B cell (primary cell): ENCODE results near the gene LIPF. TPM values are rescaled to one million over a fixed set of nuclear protein-coding genes. Genes with fewer than 3 reads are reported as not detected.

Experiments
- ATAC-seq: fragments of 200-7000 bp; cut with Tn5 transposase; one replicate; pipeline ENCODE4 v1.10.0; 2021; ENCODE audit warnings: low read depth, mild to moderate bottlenecking, moderate number of reproducible peaks, moderate library complexity
- CTCF ChIA-PET: fragments of 350-600 bp; sonication (Branson Sonifier 250); formaldehyde crosslinking; loops from one replicate; lab custom pipeline; 2021; ENCODE audit warnings: antibody characterized with exemption, inconsistent platforms; lab: Charles Lee
- POLR2A ChIA-PET: fragments of 350-600 bp; sonication (Branson Sonifier 250); formaldehyde crosslinking; loops from one replicate; lab custom pipeline; 2021; ENCODE audit warnings: antibody characterized with exemption; lab: Charles Lee
- DNase-seq: peaks from one replicate; pipeline ENCODE4 v3.0.0; 2013
- H2AFZ ChIP-seq: 2 replicates; pipeline ENCODE4 v1.6.1; 2012; ENCODE audit warnings: mild to moderate bottlenecking, low read depth, low read length; ENCODE audit not compliant: insufficient read depth, poor library complexity, severe bottlenecking
- H3K27ac ChIP-seq, 2 donors: 1 replicate in 1 of 2; 2 replicates in 1 of 2; pipeline ENCODE4 v1.5.1; 2012 to 2013; ENCODE audit warnings: low read length in 2 of 2, mild to moderate bottlenecking in 2 of 2, moderate library complexity in 1 of 2
- H3K27me3 ChIP-seq, 4 experiments: fragments of 200-600 bp in 1 of 4; sonication (generic) in 1 of 4; replicated peaks in 1 of 4; 1 replicate in 2 of 4; 2 replicates in 2 of 4; pipeline versions ENCODE4 v1.6.1 to v1.7.0; 2013 to 2016; ENCODE audit warnings: low read length in 3 of 4, mild to moderate bottlenecking in 2 of 4, mixed read lengths in 1 of 4, moderate library complexity in 1 of 4; ENCODE audit not compliant: insufficient read depth in 4 of 4, control insufficient read depth in 3 of 4; ENCODE audit errors: control extremely low read depth in 1 of 4
- H3K36me3 ChIP-seq, 2 experiments: replicated peaks in 1 of 2; 1 replicate in 1 of 2; 2 replicates in 1 of 2; pipeline versions ENCODE4 v1.6.1 to v1.7.1; 2013; ENCODE audit warnings: low read length in 1 of 2; ENCODE audit not compliant: insufficient read depth in 2 of 2, control insufficient read depth in 1 of 2; ENCODE audit errors: control extremely low read depth in 1 of 2, extremely low read depth in 1 of 2
- H3K4me1 ChIP-seq, 2 donors: fragments of 200-600 bp in 1 of 2; sonication (generic) in 1 of 2; 1 replicate in 1 of 2; 2 replicates in 1 of 2; pipeline versions ENCODE4 v1.5.1 to v1.6.1; 2013 to 2017; ENCODE audit warnings: low read length in 2 of 2; ENCODE audit not compliant: control insufficient read depth in 2 of 2, insufficient read depth in 2 of 2
- H3K4me2 ChIP-seq: replicated peaks from 2 replicates; pipeline ENCODE3; 2012; ENCODE audit warnings: mild to moderate bottlenecking, low read depth, low read length; ENCODE audit not compliant: poor library complexity, severe bottlenecking
- H3K4me3 ChIP-seq, 5 experiments: fragments of 200-600 bp in 1 of 5; sonication (generic) in 1 of 5; 1 replicate in 3 of 5; 2 replicates in 2 of 5; pipeline versions ENCODE4 v1.5.1 to v1.7.0; 2011 to 2016; ENCODE audit warnings: low read length in 4 of 5, mild to moderate bottlenecking in 4 of 5, low read depth in 2 of 5, control low read depth in 1 of 5, moderate library complexity in 1 of 5; ENCODE audit not compliant: insufficient read depth in 1 of 5; ENCODE audit errors: control extremely low read depth in 1 of 5, extremely low read depth in 1 of 5
- H3K79me2 ChIP-seq: fragments of 200-600 bp; sonication (generic); one replicate; pipeline ENCODE4 v1.6.0; 2016; ENCODE audit warnings: low read length; ENCODE audit not compliant: control insufficient read depth, insufficient read depth
- H3K9ac ChIP-seq: fragments of 200-600 bp; sonication (generic); 2 replicates; pipeline ENCODE4 v1.6.1; 2017; ENCODE audit warnings: mild to moderate bottlenecking, low read length, moderate library complexity
- H3K9me3 ChIP-seq, 3 donors: one replicate each; pipeline versions ENCODE4 v1.6.1 to v1.7.1; 2013; ENCODE audit warnings: low read length in 2 of 3; ENCODE audit not compliant: control insufficient read depth in 2 of 3, insufficient read depth in 1 of 3; ENCODE audit errors: control extremely low read depth in 1 of 3
- H4K20me1 ChIP-seq: 2 replicates; pipeline ENCODE4 v1.6.0; 2012; ENCODE audit warnings: mild to moderate bottlenecking, low read length; ENCODE audit not compliant: insufficient read depth, control insufficient read depth, poor library complexity, severe bottlenecking
- H3K27ac Mint-ChIP-seq: one replicate; pipeline ENCODE4 v1.8.0; 2021; ENCODE audit warnings: mixed read lengths
- H3K27me3 Mint-ChIP-seq: one replicate; pipeline ENCODE4 v1.8.0; 2021; ENCODE audit warnings: mixed read lengths
- H3K4me1 Mint-ChIP-seq: one replicate; pipeline ENCODE4 v1.8.0; 2021; ENCODE audit warnings: mixed read lengths
- H3K4me3 Mint-ChIP-seq: one replicate; pipeline ENCODE4 v1.8.0; 2021; ENCODE audit warnings: mixed read lengths
- H3K9me3 Mint-ChIP-seq: one replicate; pipeline ENCODE4 v1.8.0; 2022; ENCODE audit warnings: mixed read lengths; ENCODE audit not compliant: insufficient read depth
- CTCF ChIP-seq: fragments of 200-600 bp; IDR thresholded peaks from one replicate; pipeline ENCODE4 v1.8.0; 2022; ENCODE audit warnings: antibody characterized with exemption, mild to moderate bottlenecking
- EZH2 ChIP-seq: IDR thresholded peaks from 2 replicates; pipeline ENCODE4 v1.6.1; 2012; ENCODE audit warnings: borderline replicate concordance, low read depth, mild to moderate bottlenecking, moderate library complexity, low read length; ENCODE audit not compliant: insufficient read depth, poor library complexity, severe bottlenecking
- WGBS: methylation state at CpG from one replicate; pipeline ENCODE4 v1.1.5; 2013; ENCODE audit warnings: missing lambda C conversion rate; ENCODE audit not compliant: insufficient coverage; 5-methylcytosine and 5-hydroxymethylcytosine counted together
- intact Hi-C: fragments of 100-400 bp; cut with micrococcal nuclease; formaldehyde crosslinking; loops from one replicate; pipeline ENCODE4 v1.10.0; 2022
- polyA plus RNA-seq: library from polyadenylated mRNA; depleted of rRNA; stranded (reverse); fragments of >200 nt; gene quantifications from 2 replicates; pipeline ENCODE4 v1.2.3, GENCODE V29; 2012
- total RNA-seq, 2 donors: library from RNA; stranded (reverse); fragments of 120-200 nt in 1 of 2; gene quantifications; 1 replicate in 1 of 2; 2 replicates in 1 of 2; pipeline versions ENCODE4 v1.2.3 to v1.2.4, GENCODE V29; 2013 to 2022

The LIPF gene
- total and polyA plus RNA-seq, 2 donors (not counting 1 experiment from before 2014, with no cell fraction given), result not detected

GRCh38 chr10:88705958-88706357, 41.7 kb downstream of the LIPF start, which contains the start of gene LIPK:
LIPK (plus strand) TSS chr10:88706249; CDS start chr10:88724544, 18,295 bp downstream.
- no peak for ATAC-seq

More at GRCh38 chr10:88705958-88706357, 41.7 kb downstream of the LIPF start, which contains the start of gene LIPK:
- Histone ChIP-seq H3K9me3 (no peaks in the 10 kb centered on the region), H3K4me2 (no peak within 1 kb of the TSS), H3K27me3 (peaks cover 0 to 6% (median 0%) of the 10 kb centered on the region in 4 experiments), H3K4me1 (no peaks in the 10 kb centered on the region), H3K27ac (no peak within 1 kb of the TSS), H3K4me3 (no peak within 1 kb of the TSS), H3K9ac (no peak within 1 kb of the TSS), H3K36me3 (no peaks in the 10 kb centered on the region), H3K79me2 (no peaks in the 10 kb centered on the region), H2AFZ (no peak within 1 kb of the TSS), H4K20me1 (no peaks in the 10 kb centered on the region)
- Mint-ChIP-seq H3K4me1 (no peaks in the 10 kb centered on the region), H3K27ac (no peak within 1 kb of the TSS), H3K27me3 (no peaks in the 10 kb centered on the region), H3K4me3 (no peak within 1 kb of the TSS), H3K9me3 (no peaks in the 10 kb centered on the region)
- no peak for DNase-seq
- intact Hi-C loops, result no loop called here
- no peak for TF ChIP-seq EZH2
- TF ChIP-seq CTCF, result no peak
- CTCF ChIA-PET, result no interaction called here
- 100% methylated on average over 1 of the region's 1 CpG for WGBS
- POLR2A ChIA-PET, result no interaction called here
